Inflammatory macrophage treated with lipopolysaccharide for 4 hours (primary cell): Measurements from ENCODE around the gene PDE4D.

Source experiments
- DNase-seq: peaks from one replicate; pipeline ENCODE4 v3.0.0-alpha.2; 2020

The PDE4D gene

DNA sequence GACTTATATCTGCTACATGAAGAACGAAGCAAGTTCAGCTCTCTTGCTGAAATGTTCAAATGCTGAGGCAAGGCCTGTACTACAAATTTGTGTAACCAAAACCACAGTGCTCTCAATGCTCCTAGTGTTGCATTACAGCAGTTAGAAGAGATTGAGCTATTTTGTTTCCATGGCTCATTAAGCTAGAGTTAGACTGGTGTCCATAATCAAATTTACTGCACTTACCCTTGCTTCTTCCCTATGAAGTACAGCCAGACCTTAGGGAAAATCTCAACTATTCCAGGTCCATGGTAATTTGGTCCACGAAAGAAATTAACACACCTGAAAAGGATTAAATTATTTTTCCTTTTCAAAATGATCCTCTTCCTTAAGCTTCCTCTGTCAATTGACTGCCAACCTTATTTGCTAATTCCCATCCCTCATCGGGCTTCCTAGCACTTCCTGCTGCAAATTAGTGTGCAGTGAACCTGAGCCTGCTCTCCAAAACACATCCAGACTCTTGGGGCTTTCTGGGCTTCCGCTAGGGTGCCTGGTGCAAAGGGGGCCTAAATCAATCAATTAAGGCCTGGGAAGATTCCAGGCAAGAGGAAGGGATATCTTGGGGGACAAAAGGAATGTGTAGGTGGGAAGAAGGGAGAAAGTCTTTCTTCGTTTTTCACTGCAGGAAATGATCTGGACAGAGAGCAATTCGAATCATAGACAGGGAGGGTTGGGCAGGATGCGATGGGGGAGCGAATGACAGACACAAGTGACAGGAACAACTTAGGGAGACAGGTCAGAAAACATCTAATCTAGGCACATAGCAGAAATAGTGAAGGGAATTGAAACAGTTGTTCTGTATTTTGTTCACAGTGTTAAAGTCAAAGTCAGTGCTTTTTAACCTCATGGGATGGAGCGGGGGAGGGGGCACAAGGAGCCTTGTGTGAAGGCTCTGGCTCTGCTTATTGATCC is 768.2 kb downstream of the PDE4D start:
- no peak for DNase-seq

DNA sequence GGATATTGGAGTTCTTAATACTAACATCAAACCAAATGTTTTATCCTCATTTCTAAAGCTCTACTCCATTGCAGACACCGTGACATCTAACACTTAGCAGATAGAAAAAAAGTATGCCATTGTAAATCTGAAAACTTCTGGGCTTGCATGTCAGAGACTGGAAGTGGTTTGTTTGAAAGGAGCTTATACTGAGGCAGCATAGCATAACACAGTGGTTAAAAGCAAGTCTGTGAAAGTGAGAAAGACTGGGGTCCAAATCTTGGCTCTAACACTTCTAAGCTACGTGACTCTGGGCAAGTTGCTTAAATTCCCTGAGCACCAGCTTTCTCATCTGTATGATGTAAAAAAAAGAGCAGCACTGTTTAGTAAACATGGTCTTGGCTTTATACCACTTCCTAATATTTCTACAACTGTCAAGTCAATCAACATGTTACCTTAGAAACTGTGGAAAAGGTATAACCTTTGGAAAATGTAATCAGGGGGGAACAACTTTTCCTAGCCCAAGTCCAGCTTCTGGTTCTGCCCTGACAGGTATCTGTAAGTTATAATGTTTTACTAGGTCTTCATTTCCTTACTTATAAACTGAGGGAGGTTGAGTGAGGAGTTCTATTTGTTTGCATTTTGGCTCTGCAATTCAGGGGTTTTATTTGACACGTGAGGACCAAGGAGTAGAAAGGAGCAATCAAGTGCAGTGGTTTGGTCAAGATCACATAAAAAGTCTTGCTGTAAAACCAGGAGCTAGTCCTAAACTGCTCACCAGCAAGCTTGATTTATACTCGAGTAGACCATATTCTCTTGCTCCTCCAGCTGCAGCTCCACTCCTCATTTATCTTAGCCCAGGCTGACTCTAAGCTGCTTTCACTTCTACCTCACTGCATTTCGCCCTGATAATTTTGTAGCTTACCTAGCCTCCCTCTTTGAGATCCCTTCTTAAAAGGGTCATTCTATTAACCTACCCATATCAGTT is 769.6 kb downstream of the PDE4D start:
- no peak for DNase-seq

DNA sequence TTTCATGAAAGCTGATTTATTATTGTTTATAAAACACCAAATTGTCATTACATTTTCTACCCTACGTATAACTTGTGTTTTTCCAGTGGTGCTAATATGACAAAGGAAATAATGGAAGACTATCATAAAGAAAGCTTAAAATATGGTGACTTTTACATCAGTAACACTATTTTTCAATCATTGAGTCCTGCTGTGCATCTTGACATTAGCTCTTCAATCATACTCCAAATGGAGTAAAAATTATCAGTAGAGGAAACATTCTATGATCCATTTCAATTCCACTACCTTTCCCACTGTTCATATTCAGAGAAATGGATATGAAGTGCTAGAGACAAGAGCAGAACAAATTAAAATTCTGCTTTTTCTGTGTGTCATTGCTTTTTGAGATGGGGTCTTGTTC is 774.0 kb downstream of the PDE4D start:
- DNase-seq: no peak

DNA sequence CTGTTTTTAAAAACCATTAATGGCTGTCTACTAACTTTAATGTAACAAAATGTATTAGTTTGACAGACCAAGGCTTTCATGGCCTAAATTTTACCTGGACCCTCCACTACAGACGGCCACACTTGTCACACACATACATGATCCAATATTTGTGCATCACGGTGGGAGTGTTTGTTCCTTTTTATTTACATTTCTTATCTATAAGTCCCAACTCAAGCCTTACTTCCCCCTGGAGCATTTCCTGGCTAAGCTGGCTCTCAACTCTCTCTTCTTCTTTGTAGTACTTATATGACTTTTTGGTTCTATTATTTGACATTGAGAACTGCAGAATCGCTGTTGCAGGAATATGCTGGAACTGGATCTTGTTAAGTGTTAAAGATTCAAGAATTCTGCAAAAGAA is 776.2 kb downstream of the PDE4D start:
- DNase-seq: no peak

DNA sequence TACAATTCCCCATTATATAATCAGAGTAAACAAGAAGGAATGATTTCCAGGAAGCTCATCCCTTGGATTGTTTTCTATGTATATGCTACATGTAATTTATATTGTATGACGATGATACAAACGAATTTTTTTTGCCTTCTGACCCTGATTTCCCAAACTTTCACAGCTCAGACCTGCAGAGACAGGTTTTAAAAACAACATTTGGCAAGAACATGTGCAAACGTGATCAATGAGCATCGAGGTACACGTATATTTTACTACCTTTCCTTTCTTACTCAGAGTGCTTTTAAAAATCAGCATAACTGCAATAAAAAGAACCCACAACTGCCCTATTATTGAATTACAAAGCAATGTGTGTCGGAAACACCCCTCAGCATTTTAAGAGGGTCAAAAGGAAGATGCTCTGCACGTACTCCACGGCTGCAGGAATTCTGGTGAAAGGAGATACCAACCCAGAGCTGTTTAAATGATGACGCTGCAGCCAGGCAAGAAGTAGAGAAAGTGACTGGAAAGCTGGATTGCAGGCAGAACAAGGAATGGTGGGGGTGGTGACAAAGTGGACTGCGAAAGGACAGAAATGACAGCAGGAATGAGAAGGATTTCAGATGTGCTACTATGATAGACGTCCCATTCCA is 777.2 kb downstream of the PDE4D start:
- no peak for DNase-seq

DNA sequence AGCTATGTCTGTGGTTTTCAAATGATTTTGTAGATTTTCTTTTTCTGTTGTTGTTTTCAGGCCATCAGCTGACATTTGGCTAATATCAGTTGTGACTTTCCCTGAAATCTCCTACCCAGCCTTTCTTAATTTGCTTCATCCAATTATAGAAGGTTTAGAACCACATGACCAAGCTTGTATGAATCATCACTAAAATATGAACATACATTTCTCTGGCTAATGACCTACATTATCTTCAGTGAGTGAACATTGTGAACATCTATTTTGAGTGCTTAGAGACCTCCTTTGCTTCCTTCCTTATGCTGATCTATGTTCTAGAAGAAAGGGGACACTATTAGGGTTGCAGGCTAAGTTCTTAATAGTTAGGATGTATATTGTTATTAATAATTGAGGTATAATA is 778.2 kb downstream of the PDE4D start:
- DNase-seq: no peak

DNA sequence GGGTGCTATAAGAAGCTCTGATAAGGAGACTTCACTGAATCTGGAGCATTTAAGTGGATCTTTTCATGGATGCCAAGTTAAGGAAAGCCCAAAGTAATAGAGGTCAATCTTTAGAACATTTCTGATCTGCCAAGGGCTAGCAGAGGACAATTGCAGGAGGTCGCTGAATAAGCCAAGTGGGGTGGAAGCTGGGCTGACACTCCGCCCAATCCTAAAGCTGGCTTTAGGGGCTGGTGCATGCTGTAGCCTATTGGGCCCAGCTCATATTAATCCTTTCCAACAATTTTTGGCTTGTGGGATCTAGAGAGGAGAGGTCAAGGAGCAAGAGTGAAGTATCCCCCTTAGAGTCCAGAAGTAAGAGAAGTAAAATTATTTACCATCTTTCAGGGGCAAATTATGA is 784.1 kb downstream of the PDE4D start:
- DNase-seq: no peak

DNA sequence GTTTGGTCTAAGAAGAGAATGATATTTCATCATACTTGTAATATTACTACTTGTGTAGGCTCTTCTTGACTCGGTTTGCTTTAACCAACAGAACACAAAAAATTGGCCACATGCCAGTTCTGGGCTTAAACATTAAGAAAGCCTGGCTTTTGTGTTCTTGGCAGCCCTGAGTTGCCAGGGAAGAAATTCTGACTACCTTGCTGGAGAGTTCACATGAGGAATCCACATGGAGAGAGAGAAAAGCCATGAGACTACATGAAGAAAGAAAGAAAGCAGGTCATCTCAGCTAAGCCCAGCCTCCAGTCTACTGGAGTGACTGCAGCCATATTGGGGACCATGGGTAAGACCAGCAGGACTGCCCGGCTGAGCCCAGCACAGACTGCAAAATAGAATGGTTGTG is 785.8 kb downstream of the PDE4D start:
- no peak for DNase-seq

DNA sequence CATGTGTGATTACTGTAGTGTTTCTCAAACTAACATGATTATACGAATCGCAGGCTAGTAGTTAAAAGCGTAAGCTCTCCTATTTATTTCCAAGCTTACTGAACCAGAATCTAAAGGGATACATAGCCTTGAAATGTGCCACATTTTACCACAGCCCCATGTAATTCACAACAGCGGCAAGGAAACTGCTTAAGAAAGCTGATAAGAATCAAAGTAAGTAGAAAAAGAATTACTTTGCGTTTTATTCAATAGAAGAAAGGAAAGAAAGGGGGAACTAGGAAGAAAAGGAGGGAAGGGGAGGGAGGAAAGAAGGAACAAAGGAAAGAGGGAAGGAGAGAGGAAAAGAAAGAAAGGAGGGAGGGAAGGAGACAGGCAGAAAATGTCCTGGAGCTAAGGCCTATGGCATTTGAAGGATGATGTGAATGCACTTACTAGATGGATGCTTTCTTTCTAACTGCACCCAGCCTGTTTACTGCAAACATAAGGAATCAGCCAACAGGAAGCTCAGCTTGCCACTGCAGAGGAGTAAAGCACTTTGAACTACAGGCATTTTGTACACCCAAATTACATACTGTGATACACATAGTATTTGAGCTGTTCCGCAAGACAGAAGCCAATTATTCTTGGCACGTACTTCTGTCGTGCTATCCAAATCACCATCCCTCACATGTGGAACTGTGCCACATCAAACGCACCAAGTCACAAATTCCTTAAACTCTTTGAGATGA is 789.0 kb downstream of the PDE4D start:
- no peak for DNase-seq

DNA sequence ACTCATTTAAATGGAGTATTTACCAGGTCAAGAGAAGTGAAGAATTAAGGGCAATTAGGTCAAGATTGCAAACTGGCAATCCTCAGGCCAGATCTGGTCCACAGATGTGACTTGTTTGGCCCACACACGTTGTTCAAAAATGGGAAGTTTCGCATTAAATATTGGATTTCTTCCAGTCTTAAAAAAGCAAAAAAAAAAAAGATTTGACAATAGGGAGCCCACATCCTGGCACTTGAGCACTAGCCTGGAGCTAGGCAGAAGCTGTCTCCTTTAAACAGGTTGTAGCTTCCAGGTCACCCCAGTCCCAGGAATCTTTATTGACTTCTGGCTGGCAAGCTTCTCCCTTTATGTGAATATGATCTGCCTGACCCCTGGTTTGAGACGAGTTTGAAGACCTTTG is 790.2 kb downstream of the PDE4D start:
- no peak for DNase-seq

DNA sequence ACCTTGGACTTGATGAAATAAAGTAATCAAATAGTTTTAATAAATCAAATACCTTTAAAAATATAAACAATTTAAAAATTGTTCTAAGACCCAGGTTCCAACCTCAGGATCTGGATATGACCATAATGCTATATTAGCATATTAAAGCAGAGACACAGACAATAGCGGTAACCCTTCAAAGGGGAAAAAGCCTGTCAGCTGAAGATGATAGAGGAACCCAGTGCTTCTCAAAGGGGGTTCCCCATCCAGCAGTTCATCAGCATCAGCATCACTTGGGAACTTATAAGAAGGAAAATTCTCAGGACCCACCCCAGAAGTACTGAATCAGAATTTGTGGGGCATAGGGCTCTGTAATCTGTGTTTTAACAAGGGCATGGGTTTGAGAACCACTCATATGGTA is 791.1 kb downstream of the PDE4D start:
- no peak for DNase-seq

DNA sequence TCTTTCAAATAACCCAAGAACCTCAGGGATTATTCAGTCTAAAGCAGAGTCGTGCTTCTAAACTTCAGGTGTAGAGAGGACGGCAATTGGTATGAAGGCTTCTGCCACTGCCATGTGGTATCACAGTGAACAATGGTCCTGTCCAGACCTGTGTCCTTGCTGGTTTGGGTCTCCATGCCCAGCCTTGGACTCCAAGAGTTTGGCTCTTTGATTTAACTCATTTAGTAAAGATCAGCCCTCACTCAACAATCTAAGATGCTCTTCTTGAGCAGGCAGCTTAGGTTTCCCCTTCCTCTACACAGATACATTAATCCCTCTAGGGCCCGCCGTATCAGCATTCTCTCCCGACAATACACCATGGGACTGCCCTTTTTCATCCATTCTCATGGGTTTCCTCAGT is 792.7 kb downstream of the PDE4D start:
- DNase-seq: no peak

DNA sequence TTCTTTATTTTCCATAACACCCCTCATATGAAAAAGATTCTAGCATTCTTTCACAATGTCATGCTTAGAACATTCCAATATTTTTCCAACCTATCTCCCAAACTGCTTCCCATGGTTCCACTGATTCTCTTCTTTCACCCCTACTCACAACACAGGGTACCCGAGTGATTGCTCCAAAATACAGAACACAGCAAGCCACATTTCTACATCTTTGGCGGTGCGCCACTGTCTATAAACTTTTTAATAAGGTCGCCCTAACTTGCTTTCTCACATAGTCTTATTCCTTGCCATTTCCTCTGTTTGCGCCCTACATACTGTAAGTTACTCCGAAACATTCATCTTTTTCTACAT is 793.6 kb downstream of the PDE4D start:
- no peak for DNase-seq

DNA sequence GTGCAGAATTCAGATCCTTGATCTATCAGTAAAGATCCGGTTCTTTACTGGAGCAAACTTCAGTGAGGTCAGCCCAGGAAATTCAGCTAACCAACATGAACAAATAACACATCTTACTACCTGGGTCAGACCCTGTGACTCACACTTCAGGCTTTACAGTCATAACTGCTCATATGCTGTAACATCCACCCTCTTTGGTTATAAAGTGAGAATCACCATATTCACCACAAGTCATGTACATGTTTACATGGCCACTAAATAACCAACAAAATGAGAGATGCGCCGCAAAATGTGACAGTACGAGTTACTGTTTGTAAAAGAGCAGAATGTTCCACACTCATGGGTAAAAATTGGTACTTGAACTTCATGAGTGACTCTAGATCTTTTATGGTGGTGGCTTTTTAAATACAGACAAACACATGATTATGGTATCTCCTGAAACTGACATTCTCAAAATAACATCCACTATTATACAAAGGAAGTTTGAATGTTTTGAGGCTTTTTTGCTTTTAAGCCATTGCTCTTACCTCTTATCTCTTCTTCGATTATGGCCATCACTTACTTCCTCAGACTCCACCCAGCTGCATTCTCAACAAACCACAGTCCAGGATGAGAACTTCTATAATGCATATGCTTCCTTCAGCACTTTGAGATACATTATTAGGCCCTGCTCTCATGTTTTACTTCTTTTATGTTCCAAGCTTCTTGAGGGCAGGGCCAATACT is 794.1 kb downstream of the PDE4D start:
- DNase-seq: no peak

DNA sequence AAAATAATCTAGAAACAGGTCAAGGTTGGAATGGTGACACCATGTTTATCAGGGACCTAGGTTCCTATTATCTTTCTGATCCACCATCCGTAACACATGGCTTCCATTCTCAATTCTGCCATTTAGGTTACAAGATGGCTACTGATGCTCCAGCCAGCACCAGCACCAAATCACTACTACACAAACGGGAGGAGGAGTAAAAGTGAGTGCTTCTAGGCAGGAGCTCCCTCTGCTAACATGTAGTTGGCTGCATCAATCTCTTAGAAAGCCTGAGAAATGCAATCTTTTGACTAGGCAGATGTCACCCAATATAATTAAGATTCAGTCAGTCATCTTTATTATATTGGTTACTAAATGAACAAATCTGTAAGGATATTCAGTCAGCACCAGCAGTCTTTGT is 794.8 kb downstream of the PDE4D start:
- no peak for DNase-seq

DNA sequence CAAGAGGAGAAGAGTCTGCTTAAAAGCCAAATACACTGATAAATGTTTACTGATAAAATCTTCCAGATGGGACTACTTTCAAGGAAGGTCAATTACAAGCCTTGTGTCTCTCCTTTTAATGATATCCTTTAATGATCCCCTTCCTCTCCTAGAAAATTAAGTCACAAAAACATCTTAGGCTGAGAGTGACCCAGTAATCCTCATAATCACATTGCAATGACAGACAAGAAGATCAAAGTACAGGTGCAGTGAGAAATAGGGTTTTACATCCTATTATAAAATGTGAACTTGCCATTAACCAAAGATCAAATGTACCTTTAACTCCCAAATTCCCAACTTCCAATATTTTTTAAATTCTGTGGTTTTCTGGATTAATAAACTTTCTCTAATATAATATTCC is 795.8 kb downstream of the PDE4D start:
- DNase-seq: no peak

DNA sequence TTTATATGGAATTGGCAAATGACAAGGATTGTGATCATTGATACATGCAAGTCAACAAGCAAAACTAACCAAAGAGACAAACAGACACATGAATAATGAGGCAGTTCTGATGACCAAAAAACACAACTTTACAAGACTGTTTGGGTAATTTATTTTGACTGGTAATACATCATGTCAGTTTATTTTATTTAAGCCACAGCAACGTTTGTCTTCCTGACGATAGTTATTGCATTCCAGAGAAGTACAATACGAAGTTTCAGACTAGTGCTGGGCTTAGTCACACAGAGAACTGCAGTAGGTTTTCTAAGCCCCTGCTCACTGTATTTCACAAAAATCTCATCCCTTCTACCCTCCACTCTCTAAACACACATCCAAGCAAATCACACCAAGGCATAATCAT is 796.4 kb downstream of the PDE4D start:
- no peak for DNase-seq

DNA sequence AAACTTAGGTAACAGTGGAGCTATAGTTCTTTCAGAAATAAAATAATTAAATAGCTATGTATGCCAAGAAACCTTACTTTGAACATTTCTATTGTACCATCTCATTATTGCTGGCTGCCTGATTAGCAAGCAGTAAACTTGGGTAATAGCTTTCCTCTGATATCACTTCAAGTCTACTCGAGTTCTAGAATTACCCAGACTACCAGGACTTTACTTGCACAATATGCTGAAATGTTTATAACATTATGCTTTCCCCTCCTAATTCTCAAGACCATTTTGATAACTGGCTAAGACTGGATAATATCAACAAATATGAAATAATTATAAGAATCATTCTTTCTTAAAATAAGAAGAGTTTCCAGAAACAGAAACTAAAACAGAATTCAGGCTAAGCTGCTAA is 798.0 kb downstream of the PDE4D start:
- no peak for DNase-seq

DNA sequence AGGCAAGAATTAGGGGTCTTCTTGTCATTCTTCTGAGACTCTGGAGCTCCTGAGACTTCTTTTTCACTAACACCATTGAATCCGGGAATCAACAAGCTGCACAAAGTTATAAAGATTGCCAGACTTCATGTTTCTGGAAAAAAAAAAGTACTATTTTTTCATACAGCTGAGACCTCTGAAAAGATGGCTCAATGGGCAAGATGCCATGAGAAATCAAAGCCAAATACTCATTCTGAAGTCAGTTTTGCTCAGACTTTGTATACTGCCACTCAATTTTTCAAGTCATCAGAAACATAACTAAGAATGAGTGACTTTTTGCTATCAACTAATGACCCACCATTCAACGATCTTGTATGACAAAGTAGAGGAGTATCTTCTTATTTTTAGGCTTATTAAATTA is 798.7 kb downstream of the PDE4D start:
- no peak for DNase-seq

DNA sequence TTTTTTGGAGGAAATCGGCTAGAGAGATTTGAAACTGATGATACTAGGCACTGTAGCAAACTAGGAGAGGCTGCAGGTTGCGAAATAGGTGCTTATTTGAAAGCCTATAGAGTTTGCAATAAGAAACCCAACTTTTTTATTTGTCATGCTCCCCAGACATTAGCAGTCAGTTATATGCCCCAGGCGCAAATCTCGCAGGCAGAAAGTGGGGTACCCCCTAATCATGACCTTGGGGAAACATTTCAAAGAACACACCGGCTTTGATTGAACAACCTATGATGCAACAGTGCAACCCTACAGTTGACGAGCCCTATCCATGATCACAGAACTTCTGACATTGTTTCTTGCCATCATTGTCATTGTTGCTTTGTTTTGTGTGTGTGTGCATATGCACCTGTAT is 800.2 kb downstream of the PDE4D start:
- no peak for DNase-seq

DNA sequence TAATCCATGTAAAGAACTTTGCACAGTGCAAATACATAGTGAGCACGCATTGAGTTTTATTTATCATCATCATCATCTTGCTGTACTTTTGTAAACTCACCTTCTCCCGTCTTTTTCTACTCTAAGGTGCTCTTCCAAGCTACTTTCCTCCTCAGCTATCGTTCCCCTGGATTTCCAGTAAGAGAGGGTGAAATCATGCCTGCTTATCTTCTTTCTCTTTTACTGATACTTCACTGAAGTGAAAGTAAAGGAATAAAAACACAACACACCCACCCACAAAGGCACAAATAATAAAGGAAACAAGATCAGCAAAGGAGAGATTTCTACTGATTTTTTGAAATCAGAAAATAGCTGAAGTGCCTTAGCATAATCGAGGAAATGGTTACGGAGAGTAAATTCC is 800.8 kb downstream of the PDE4D start:
- DNase-seq: no peak

DNA sequence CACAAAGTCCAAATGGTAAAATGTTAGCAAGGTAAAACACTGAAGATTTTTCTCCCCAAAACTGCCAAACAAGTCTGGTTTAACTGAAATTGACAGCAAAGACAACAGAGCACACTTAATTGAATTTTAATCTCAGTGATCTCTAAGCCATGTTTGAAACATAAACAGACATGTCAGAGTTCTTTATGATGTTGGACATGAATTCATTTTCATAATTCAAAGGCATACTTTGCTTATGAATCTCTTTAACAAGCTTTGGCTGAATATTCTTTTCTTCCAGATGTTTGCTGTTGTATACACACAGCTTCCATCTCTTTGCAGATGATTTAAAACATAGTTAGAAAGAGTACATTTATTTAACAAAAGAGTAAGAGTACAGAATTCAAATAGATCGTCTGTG is 801.6 kb downstream of the PDE4D start:
- no peak for DNase-seq
